Upper lobe of left lung (tissue), 6 donors: Measurements from ENCODE around the gene TMEM223. TPM values are rescaled to one million over a fixed set of nuclear protein-coding genes. Genes with fewer than 3 reads are reported as not detected.

ENCODE experiments used
- ATAC-seq, 2 donors: fragments of 200-7000 bp; cut with Tn5 transposase; one replicate each; pipeline ENCODE4 v1.9.1; 2022; ENCODE audit warnings: mild to moderate bottlenecking in 2 of 2, moderate library complexity in 2 of 2; ENCODE audit not compliant: low FRiP score in 2 of 2
- DNase-seq, 2 donors: peaks; one replicate each; pipeline ENCODE4 v3.0.0-alpha.2; 2019 to 2020
- H3K27ac ChIP-seq, 4 donors: fragments of 200-600 bp; sonication (generic); one replicate each; pipeline ENCODE4 v1.5.1; 2016 to 2019
- H3K27me3 ChIP-seq, 4 donors: fragments of 200-600 bp; sonication (generic); one replicate each; pipeline ENCODE4 v1.5.1; 2017 to 2019
- H3K36me3 ChIP-seq, 4 donors: fragments of 200-600 bp; sonication (generic); one replicate each; pipeline ENCODE4 v1.5.1; 2016 to 2019
- H3K4me1 ChIP-seq, 4 donors: fragments of 200-600 bp; sonication (generic); one replicate each; pipeline ENCODE4 v1.5.1; 2018 to 2019
- H3K4me3 ChIP-seq, 4 donors: fragments of 200-600 bp; sonication (generic); one replicate each; pipeline ENCODE4 v1.5.1; 2017 to 2019; ENCODE audit warnings: mild to moderate bottlenecking in 2 of 4, moderate library complexity in 1 of 4
- H3K9me3 ChIP-seq, 4 donors: fragments of 200-600 bp; sonication (generic); one replicate each; pipeline ENCODE4 v1.5.1; 2018 to 2019
- EP300 ChIP-seq, 4 donors: sonication (generic); formaldehyde crosslinking; IDR thresholded peaks; one replicate each; pipeline ENCODE4 v1.5.1; 2017; ENCODE audit warnings: antibody characterized with exemption in 4 of 4, control low read depth in 2 of 4
- POLR2A ChIP-seq, 4 donors: fragments of 450-650 bp; IDR thresholded peaks; one replicate each; pipeline ENCODE4 v1.5.1; 2016 to 2017; ENCODE audit warnings: antibody characterized with exemption in 4 of 4, mild to moderate bottlenecking in 2 of 4
- POLR2AphosphoS5 ChIP-seq, 2 donors: sonication (generic); formaldehyde crosslinking; IDR thresholded peaks; one replicate each; pipeline ENCODE4 v1.5.1; 2017; ENCODE audit warnings: antibody characterized with exemption in 2 of 2
- WGBS, 2 donors: methylation state at CpG; one replicate each; pipeline ENCODE4 v1.1.5; 2017 to 2018; 5-methylcytosine and 5-hydroxymethylcytosine counted together
- total RNA-seq, 6 donors: library from RNA; depleted of rRNA in 4 of 6; stranded (reverse); fragments of >200 nt in 4 of 6; gene quantifications; one replicate each; pipeline versions ENCODE4 v1.1.0 to v1.2.1, GENCODE V29; 2016 to 2021
- TF ChIP-seq, protein P1 (sequence below), 6 experiments: fragments of 450-650 bp in 4 of 6; fragments of 200-600 bp in 2 of 6; sonication (generic) in 2 of 6; IDR thresholded peaks; one replicate each; pipeline ENCODE4 v1.5.1; 2016 to 2019; ENCODE audit warnings: antibody characterized with exemption in 6 of 6
- donor health status: DM: no; HTN: no; CAD: no; lungs with moderate emphysema.
- donor health status: DM: no; HTN: yes; CAD: no; lungs with severe emphysema.

TMEM223 gene
- total RNA-seq, 6 donors from 2014 or later: 11.3 to 28.7 (median 15.4) TPM

DNA sequence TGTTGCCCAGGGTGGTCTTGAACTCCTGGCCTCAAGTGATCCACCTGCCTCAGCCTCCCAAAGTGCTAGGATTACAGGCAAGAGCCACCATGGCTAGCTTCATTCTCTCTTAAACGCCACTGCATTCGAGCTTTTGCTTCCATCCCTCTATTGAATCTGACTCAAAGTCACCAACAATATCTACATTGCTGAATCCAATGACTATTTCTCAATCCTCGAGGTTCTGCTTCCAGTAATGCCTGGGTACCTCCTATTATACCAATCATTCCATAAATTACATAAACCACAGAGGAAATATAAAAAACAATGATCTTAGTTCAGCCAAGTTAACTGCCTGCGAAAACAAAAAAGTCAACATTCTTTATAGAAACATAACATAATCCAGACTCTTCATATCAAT is 25.3 kb upstream of the TMEM223 start:
- 86 to 93% methylated on average over 4 of the region's 4 CpGs for WGBS, 2 donors
- peak overlapping the region; percentile 42 to 78 (median 58) for H3K27ac ChIP-seq
- DNase-seq (no peak), ATAC-seq (no peak)
- no peaks in the 10 kb centered on the region for H3K27me3 ChIP-seq
- H3K9me3 ChIP-seq: no peaks in the 10 kb centered on the region
- no peak for TF ChIP-seq POLR2A (IDR thresholded peaks at IDR 0.05)
- TF ChIP-seq POLR2AphosphoS5 (IDR thresholded peaks at IDR 0.05): no peak
- TF ChIP-seq, protein P1, sequence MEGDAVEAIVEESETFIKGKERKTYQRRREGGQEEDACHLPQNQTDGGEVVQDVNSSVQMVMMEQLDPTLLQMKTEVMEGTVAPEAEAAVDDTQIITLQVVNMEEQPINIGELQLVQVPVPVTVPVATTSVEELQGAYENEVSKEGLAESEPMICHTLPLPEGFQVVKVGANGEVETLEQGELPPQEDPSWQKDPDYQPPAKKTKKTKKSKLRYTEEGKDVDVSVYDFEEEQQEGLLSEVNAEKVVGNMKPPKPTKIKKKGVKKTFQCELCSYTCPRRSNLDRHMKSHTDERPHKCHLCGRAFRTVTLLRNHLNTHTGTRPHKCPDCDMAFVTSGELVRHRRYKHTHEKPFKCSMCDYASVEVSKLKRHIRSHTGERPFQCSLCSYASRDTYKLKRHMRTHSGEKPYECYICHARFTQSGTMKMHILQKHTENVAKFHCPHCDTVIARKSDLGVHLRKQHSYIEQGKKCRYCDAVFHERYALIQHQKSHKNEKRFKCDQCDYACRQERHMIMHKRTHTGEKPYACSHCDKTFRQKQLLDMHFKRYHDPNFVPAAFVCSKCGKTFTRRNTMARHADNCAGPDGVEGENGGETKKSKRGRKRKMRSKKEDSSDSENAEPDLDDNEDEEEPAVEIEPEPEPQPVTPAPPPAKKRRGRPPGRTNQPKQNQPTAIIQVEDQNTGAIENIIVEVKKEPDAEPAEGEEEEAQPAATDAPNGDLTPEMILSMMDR (IDR thresholded peaks at IDR 0.05): no peak
- no peak for TF ChIP-seq EP300 (IDR thresholded peaks at IDR 0.05)
- H3K4me3 ChIP-seq: no peak overlapping the region
- peaks cover 14 to 75% (median 53%) of the 10 kb centered on the region in 4 donors for H3K36me3 ChIP-seq
- H3K4me1 ChIP-seq: no peaks in the 10 kb centered on the region

DNA sequence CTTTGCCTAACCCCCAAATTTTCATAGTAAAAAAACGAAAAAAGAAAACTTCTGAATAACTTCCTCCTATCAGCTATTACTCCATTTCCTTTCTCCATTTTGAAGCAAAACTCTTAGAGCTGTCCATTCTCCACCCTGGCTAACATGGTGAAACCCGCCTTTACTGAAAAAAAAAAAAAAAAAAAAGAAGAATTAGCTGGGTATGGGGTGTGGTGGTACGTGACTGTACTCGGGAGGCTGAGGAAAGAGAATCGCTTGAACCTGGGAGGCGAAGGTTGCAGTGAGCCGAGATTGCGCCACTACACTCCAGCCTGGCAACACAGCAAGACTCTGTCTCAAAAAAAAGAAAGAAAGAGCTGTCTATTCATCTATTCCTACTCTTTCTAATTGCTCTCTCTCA is 24.8 kb upstream of the TMEM223 start:
- ATAC-seq: peak in 1 of 2 donors; percentile 63
- DNase-seq: no peak
- Histone ChIP-seq H3K4me3 (no peak overlapping the region), H3K27me3 (no peaks in the 10 kb centered on the region), H3K36me3 (peaks cover 14 to 69% (median 47%) of the 10 kb centered on the region in 4 donors), H3K27ac (peak overlapping the region; percentile 42 to 78 (median 58)), H3K9me3 (no peaks in the 10 kb centered on the region), H3K4me1 (no peaks in the 10 kb centered on the region)
- TF ChIP-seq EP300 (IDR thresholded peaks at IDR 0.05) (no peak), POLR2AphosphoS5 (IDR thresholded peaks at IDR 0.05) (no peak), POLR2A (IDR thresholded peaks at IDR 0.05) (no peak)
- TF ChIP-seq, protein P1 (IDR thresholded peaks at IDR 0.05): no peak
- 60 to 74% methylated on average over 8 of the region's 8 CpGs for WGBS, 2 donors

DNA sequence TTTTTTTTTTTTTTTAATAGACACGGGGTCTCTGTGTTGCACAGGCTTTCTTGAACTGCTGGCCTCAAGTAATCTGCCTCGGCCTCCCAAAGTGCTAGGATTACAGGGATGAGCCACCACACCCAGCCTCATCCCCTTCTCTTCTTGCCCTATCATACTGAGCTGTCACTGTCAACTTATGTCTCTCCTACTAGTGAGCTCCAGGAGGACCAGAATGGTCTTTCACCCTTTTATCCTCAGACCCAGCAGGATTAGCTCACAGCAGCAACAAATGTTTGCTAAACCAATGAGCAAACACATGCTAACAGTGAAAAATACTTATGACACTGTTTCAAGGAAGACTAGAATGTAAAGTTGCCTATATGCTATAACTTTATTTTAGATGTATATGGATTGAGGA is 19.9 kb upstream of the TMEM223 start:
- ATAC-seq: no peak
- 79 to 81% methylated on average over 2 of the region's 2 CpGs for WGBS, 2 donors
- DNase-seq: no peak
- TF ChIP-seq, protein P1 (IDR thresholded peaks at IDR 0.05): no peak
- no peak for TF ChIP-seq POLR2AphosphoS5 (IDR thresholded peaks at IDR 0.05)
- TF ChIP-seq EP300 (IDR thresholded peaks at IDR 0.05): no peak
- no peak for TF ChIP-seq POLR2A (IDR thresholded peaks at IDR 0.05)
- no peaks in the 10 kb centered on the region for H3K27me3 ChIP-seq
- no peak overlapping the region for H3K27ac ChIP-seq
- H3K9me3 ChIP-seq: no peaks in the 10 kb centered on the region
- H3K36me3 ChIP-seq: peaks cover 2 to 34% (median 10%) of the 10 kb centered on the region in 4 donors
- H3K4me3 ChIP-seq: no peak overlapping the region
- H3K4me1 ChIP-seq: peaks cover 0 to 6% (median 2%) of the 10 kb centered on the region in 4 donors

DNA sequence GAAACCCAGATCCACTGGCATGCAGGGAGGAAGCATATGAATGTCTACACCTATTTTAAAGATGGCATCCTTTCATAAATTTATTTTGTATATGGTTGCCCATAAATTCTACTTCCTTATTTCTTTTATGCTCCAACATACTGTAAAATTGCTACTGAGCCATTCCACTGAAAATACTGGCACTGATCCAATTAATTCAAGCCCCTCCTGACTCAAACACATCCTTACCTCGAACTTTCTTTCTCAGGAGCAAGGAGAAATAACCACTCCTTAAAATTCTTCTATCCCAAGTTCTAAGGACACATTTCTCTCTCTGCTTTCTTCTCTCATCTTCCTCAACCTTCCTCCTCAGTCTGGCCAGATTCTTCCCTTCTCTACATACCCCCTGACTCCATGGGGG is 18.9 kb upstream of the TMEM223 start:
- Histone ChIP-seq H3K27ac (no peak overlapping the region), H3K36me3 (peaks cover 2 to 26% (median 5%) of the 10 kb centered on the region in 4 donors), H3K4me1 (peaks cover 9 to 15% (median 10%) of the 10 kb centered on the region in 4 donors), H3K4me3 (no peak overlapping the region), H3K27me3 (no peaks in the 10 kb centered on the region), H3K9me3 (no peaks in the 10 kb centered on the region)
- ATAC-seq (no peak), DNase-seq (no peak)
- no peak for TF ChIP-seq POLR2A (IDR thresholded peaks at IDR 0.05)
- TF ChIP-seq POLR2AphosphoS5 (IDR thresholded peaks at IDR 0.05): no peak
- TF ChIP-seq, protein P1 (IDR thresholded peaks at IDR 0.05): no peak
- no peak for TF ChIP-seq EP300 (IDR thresholded peaks at IDR 0.05)
- 20 to 39% methylated on average over 1 of the region's 1 CpG for WGBS, 2 donors

DNA sequence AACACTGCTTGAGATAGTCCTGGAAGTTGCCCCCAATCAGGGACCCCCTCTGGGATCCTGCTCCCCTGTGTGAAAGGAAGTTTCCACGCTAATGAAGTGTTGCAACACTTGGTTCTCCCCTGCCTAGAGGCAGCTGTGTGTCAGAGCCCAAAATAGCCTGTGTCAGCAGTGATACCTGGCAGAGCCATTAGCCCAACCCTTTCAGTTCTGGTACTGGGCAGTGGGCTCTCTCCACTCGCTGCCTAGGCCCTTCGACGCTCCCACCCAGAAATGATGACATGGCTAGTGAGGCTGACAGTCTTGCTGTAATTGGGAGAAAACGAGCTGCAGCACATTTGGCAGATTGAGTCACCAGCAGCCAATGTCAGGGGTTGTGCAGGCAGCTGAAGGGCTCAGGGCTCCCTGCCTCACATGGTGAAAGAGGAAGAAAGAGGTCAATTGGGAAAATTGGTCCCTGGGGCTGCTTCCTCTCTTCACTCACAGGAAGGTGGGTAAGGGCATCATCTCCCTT is 14.9 kb upstream of the TMEM223 start:
- DNase-seq: peak in 1 of 2 donors; percentile 59
- Histone ChIP-seq H3K27ac (peak overlapping the region; percentile 91 to 96 (median 95)), H3K4me1 (peaks cover 25 to 30% (median 27%) of the 10 kb centered on the region in 4 donors), H3K27me3 (no peaks in the 10 kb centered on the region), H3K9me3 (no peaks in the 10 kb centered on the region), H3K36me3 (peaks cover 16 to 29% (median 18%) of the 10 kb centered on the region in 4 donors), H3K4me3 (no peak overlapping the region)
- ATAC-seq: peak in 1 of 2 donors; percentile 1
- TF ChIP-seq, protein P1 (IDR thresholded peaks at IDR 0.05): no peak
- TF ChIP-seq POLR2AphosphoS5 (IDR thresholded peaks at IDR 0.05): peak in 1 of 2 donors; percentile 32
- WGBS, 2 donors: 40 to 62% methylated on average over 1 to 5 of the region's 5 CpGs
